OCI-LY1 (cell line): ENCODE results near the gene NGF.

ENCODE experiments used
- EZH2 ChIP-seq: fragments of 200-600 bp; sonication (generic), shearing (Covaris generic); IDR thresholded peaks from 2 replicates; pipeline ENCODE4 v1.8.0; 2017; ENCODE audit warnings: borderline replicate concordance, mixed run types, mild to moderate bottlenecking, antibody characterized with exemption, low read length, moderate library complexity, mixed read lengths
- TF ChIP-seq, protein P1 (sequence below): fragments of 200-600 bp; sonication (generic), shearing (Covaris generic); IDR thresholded peaks from 2 replicates; pipeline ENCODE4 v1.5.1; 2017; ENCODE audit warnings: mild to moderate bottlenecking, antibody characterized with exemption, low read length, moderate library complexity, mixed read lengths

DNA sequence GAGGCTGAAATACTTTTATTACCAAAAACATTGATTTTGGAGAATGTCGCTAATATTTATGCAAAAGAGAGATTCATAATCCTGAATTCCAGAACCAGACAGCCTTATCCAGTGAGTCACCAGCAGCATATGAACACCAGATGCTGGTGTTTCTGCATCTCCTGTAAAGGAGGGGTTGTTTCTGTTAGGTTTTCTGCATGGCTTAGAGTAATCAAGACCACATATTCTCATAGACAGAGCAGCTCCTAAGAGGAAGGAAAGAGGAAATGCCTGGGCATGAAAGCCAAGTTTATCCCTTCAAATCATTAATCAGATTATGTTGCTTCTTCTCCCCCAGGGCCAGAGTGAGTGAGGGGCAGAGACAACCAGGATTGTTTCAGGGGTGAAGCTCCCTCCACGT, 86.2 kb downstream of the NGF start:
- TF ChIP-seq, protein P1, sequence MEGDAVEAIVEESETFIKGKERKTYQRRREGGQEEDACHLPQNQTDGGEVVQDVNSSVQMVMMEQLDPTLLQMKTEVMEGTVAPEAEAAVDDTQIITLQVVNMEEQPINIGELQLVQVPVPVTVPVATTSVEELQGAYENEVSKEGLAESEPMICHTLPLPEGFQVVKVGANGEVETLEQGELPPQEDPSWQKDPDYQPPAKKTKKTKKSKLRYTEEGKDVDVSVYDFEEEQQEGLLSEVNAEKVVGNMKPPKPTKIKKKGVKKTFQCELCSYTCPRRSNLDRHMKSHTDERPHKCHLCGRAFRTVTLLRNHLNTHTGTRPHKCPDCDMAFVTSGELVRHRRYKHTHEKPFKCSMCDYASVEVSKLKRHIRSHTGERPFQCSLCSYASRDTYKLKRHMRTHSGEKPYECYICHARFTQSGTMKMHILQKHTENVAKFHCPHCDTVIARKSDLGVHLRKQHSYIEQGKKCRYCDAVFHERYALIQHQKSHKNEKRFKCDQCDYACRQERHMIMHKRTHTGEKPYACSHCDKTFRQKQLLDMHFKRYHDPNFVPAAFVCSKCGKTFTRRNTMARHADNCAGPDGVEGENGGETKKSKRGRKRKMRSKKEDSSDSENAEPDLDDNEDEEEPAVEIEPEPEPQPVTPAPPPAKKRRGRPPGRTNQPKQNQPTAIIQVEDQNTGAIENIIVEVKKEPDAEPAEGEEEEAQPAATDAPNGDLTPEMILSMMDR = no peak
- TF ChIP-seq EZH2 = no peak
